H1 (cell line): ENCODE results near the gene HLA-DOB. TPM values are rescaled to one million over a fixed set of nuclear protein-coding genes. Genes with fewer than 3 reads are reported as not detected.

Source experiments
- BCL11A ChIP-seq, 2 experiments: IDR thresholded peaks; one replicate each; pipeline ENCODE4 v1.6.1; 2011; ENCODE audit warnings: low read depth in 2 of 2, low read length in 2 of 2, mild to moderate bottlenecking in 2 of 2
- BRCA1 ChIP-seq: IDR thresholded peaks from 2 replicates; pipeline ENCODE4 v1.6.1; 2012; ENCODE audit warnings: low read depth, low read length, improper control_type of control experiment
- CREB1 ChIP-seq: IDR thresholded peaks from 2 replicates; pipeline ENCODE4 v1.6.1; 2012; ENCODE audit warnings: inconsistent platforms
- CTBP2 ChIP-seq: IDR thresholded peaks from 2 replicates; pipeline ENCODE4 v1.7.0; 2011; ENCODE audit warnings: borderline replicate concordance, mild to moderate bottlenecking, moderate library complexity, mixed read lengths, low read length; ENCODE audit not compliant: insufficient read depth, insufficient read length
- EP300 ChIP-seq, 2 experiments: IDR thresholded peaks; 1 replicate in 1 of 2; 2 replicates in 1 of 2; pipeline ENCODE4 v1.6.1; 2011 to 2012; ENCODE audit warnings: low read depth in 2 of 2, low read length in 2 of 2, mild to moderate bottlenecking in 2 of 2, borderline replicate concordance in 1 of 2, inconsistent platforms in 1 of 2, moderate library complexity in 1 of 2
- POLR2AphosphoS5 ChIP-seq: IDR thresholded peaks from 2 replicates; pipeline ENCODE4 v1.6.1; 2011; ENCODE audit warnings: low read depth, low read length
- POU5F1 ChIP-seq: IDR thresholded peaks from 2 replicates; pipeline ENCODE4 v1.6.1; 2011; ENCODE audit warnings: low read depth, mild to moderate bottlenecking, low read length, moderate library complexity
- RNF2 ChIP-seq: fragments of 200-900, 300-1000 bp; sonication (generic); IDR thresholded peaks from 2 replicates; pipeline ENCODE4 v1.7.1; 2016; ENCODE audit warnings: borderline replicate concordance, low read depth, mild to moderate bottlenecking, antibody characterized with exemption, low read length; ENCODE audit not compliant: poor library complexity, severe bottlenecking; ENCODE audit errors: missing control alignments
- RXRA ChIP-seq: IDR thresholded peaks from 2 replicates; pipeline ENCODE4 v1.6.1; 2011; ENCODE audit warnings: low read depth, mild to moderate bottlenecking, low read length, moderate library complexity; ENCODE audit not compliant: insufficient read depth
- SAP30 ChIP-seq: fragments of 300-600 bp; sonication (generic); IDR thresholded peaks from 2 replicates; pipeline ENCODE4 v1.7.1; 2012; ENCODE audit warnings: low read length, moderate library complexity, mild to moderate bottlenecking, inconsistent platforms; ENCODE audit not compliant: insufficient read depth, insufficient replicate concordance
- SP1 ChIP-seq: IDR thresholded peaks from 2 replicates; pipeline ENCODE4 v1.6.1; 2011; ENCODE audit warnings: low read depth, low read length
- SP2 ChIP-seq: IDR thresholded peaks from 2 replicates; pipeline ENCODE4 v1.6.1; 2012; ENCODE audit warnings: mild to moderate bottlenecking, low read length, inconsistent platforms
- TBP ChIP-seq: IDR thresholded peaks from 2 replicates; pipeline ENCODE4 v1.6.1; 2011; ENCODE audit warnings: low read depth, low read length, improper control_type of control experiment
- polyA plus RNA-seq, 7 experiments: library from polyadenylated mRNA; depleted of rRNA in 3 of 7; stranded (reverse) in 5 of 7; unstranded in 2 of 7; fragments of >200 nt in 5 of 7; fragments of 200-250 nt in 2 of 7; gene quantifications; 1 replicate in 5 of 7; 2 replicates in 1 of 7; 4 replicates in 1 of 7; pipeline versions ENCODE4 v1.2.1 to v1.2.3, GENCODE V29; 2011 to 2013; ENCODE audit warnings: missing spikeins in 2 of 7, mixed read lengths in 2 of 7
- total RNA-seq: library from RNA; stranded (reverse); fragmentation: NEBNext Ultra II Directional; extraction: Animal tissue kit (Norgen Biotek cat#: 25700); gene quantifications from 2 replicates; pipeline ENCODE4 v1.2.1, GENCODE V29; 2021
- TF ChIP-seq, protein P1 (sequence below): IDR thresholded peaks from 2 replicates; pipeline ENCODE4 v1.6.1; 2012; ENCODE audit warnings: inconsistent platforms
- TF ChIP-seq, protein P2 (sequence below): IDR thresholded peaks from 2 replicates; pipeline ENCODE4 v1.6.1; 2012; ENCODE audit warnings: low read length, inconsistent platforms
- TF ChIP-seq, protein P3 (sequence below): IDR thresholded peaks from 2 replicates; pipeline ENCODE4 v1.6.1; 2011; ENCODE audit warnings: low read depth, mild to moderate bottlenecking, low read length; ENCODE audit not compliant: insufficient read depth
- TF ChIP-seq, protein P4 (sequence below): IDR thresholded peaks from 2 replicates; pipeline ENCODE4 v1.6.1; 2012; ENCODE audit warnings: inconsistent platforms

Gene HLA-DOB
- total and polyA plus RNA-seq, 2 of the 8 experiments (the other 6 are each of a cell fraction or from before 2014, with no cell fraction given), result 0.35 TPM; not detected in 1

DNA sequence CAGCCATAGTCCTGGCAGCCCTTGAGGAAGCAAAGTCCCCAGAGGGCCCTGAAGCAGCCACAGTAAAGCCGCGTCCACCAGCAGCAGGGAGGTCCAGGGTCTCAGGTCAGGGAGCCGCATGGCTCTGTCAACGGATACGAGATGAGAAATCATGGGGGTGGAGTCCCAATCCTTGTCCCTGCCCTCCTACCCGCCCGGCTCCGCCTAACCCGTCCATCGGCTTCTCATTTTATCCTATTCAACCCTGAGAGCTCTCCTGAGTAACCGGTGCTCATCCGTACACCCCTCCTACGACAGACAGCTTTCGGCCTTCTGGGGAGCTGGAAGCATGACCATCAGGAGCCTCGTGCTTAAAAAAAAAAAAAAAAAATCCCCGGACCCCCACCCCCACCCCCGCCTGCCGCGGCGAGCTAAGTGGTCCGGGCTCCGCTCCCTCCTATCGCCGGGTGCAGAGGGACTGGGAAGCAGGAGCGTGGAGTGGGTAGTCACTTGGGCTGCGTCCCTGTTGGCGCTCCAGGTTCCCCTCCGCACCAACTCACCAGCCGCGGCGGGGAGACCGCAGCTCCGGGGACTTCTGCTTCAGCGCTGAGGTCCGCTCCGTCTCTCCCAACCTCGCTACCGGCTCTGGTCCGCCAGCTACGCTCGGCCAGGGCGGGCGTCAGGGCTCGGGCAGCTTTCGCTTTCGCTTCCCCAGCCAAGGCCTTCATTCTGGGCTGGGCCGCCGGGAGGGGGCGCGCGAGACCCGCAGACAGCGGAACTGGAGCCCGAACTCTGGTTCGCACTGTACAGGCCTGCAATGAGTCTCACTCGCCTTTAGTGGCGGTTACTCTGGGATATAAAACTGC, 21.5 kb upstream of the HLA-DOB start, which contains the start of gene TAP2 (continued):
- TF ChIP-seq POU5F1 (no peak), SAP30 (peak; percentile 64), BRCA1 (no peak), TBP (peak; percentile 57; the same call in 1 of the 2 replicates), EP300 (IDR thresholded peaks at IDR 0.05; ENCODE audit: borderline replicate concordance in 1 of 2, low read depth in 2 of 2, low read length in 2 of 2) (no peak), BCL11A (IDR thresholded peaks at IDR 0.05; ENCODE audit: low read depth in 2 of 2, low read length in 2 of 2) (no peak), RNF2 (no peak), SP2 (no peak), RXRA (no peak), POLR2AphosphoS5 (0 out of 2 replicates have a peak, but pooled peaks have one; percentile 15), SP1 (no peak), CREB1 (peak; percentile 24; the same call in 1 of the 2 replicates), CTBP2 (no peak)
- TF ChIP-seq, protein P1, sequence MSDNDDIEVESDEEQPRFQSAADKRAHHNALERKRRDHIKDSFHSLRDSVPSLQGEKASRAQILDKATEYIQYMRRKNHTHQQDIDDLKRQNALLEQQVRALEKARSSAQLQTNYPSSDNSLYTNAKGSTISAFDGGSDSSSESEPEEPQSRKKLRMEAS, result peak; percentile 71
- TF ChIP-seq, protein P2, sequence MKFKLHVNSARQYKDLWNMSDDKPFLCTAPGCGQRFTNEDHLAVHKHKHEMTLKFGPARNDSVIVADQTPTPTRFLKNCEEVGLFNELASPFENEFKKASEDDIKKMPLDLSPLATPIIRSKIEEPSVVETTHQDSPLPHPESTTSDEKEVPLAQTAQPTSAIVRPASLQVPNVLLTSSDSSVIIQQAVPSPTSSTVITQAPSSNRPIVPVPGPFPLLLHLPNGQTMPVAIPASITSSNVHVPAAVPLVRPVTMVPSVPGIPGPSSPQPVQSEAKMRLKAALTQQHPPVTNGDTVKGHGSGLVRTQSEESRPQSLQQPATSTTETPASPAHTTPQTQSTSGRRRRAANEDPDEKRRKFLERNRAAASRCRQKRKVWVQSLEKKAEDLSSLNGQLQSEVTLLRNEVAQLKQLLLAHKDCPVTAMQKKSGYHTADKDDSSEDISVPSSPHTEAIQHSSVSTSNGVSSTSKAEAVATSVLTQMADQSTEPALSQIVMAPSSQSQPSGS, result no peak
- TF ChIP-seq, protein P3, sequence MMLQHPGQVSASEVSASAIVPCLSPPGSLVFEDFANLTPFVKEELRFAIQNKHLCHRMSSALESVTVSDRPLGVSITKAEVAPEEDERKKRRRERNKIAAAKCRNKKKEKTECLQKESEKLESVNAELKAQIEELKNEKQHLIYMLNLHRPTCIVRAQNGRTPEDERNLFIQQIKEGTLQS, result no peak
- TF ChIP-seq, protein P4, sequence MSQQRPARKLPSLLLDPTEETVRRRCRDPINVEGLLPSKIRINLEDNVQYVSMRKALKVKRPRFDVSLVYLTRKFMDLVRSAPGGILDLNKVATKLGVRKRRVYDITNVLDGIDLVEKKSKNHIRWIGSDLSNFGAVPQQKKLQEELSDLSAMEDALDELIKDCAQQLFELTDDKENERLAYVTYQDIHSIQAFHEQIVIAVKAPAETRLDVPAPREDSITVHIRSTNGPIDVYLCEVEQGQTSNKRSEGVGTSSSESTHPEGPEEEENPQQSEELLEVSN, result no peak
